HCT116 (cell line): ENCODE measurements around the gene OR6C2. TPM values are rescaled to one million over a fixed set of nuclear protein-coding genes. Genes with fewer than 3 reads are reported as not detected.

ENCODE experiments used
- ATAC-seq: fragments of 200-7000 bp; cut with Tn5 transposase; 2 replicates; pipeline ENCODE4 v1.9.1; 2020; ENCODE audit warnings: mild to moderate bottlenecking, moderate library complexity
- BruUV-seq: library from RNA; stranded (reverse); fragments of 400-500 nt; replicated peaks from 2 replicates; lab custom pipeline; 2021; lab: Mats Ljungman, UMichigan
- CTCF ChIA-PET: fragments of 300-600 bp; sonication (Branson Sonifier 250); formaldehyde crosslinking; loops from one replicate; lab custom pipeline; 2021; ENCODE audit warnings: antibody characterized with exemption; lab: Charles Lee
- POLR2A ChIA-PET: fragments of 300-600, 350-600 bp; sonication (Branson Sonifier 250); formaldehyde crosslinking; loops from one replicate; lab custom pipeline; 2021; ENCODE audit warnings: antibody characterized with exemption; lab: Charles Lee
- RAD21 ChIA-PET, 2 experiments: fragments of 300-600 bp; sonication (Branson Sonifier 250); formaldehyde crosslinking; loops; one replicate each; lab custom pipeline; 2023; ENCODE audit warnings: low total read pairs in 2 of 2; ENCODE audit not compliant: uncharacterized antibody in 2 of 2, unreplicated experiment in 2 of 2, low non-redundant PET in 1 of 2; lab: Charles Lee
- DNase-seq: peaks from one replicate; pipeline ENCODE4 v3.0.0-alpha.2; 2010; ENCODE audit warnings: low read depth, low spot score
- H2AFZ ChIP-seq: fragments of 200-600 bp; shearing (Covaris generic), sonication (generic); 2 replicates; pipeline ENCODE4 v1.6.1; 2017; ENCODE audit warnings: low read depth, mixed run types, mixed read lengths, antibody characterized with exemption, low read length; ENCODE audit not compliant: poor library complexity, severe bottlenecking
- H3K27ac ChIP-seq: 2 replicates; pipeline ENCODE4 v1.5.1; 2012; ENCODE audit warnings: low read depth, low read length
- H3K27me3 ChIP-seq: fragments of 200-600 bp; sonication (generic); 2 replicates; pipeline ENCODE4 v1.6.1; 2016; ENCODE audit warnings: mixed run types, low read length, mixed read lengths; ENCODE audit not compliant: insufficient read depth
- H3K36me3 ChIP-seq, 2 experiments: fragments of 200-500 bp in 1 of 2; fragments of 200-600 bp in 1 of 2; sonication (Bioruptor generic) in 1 of 2; sonication (generic) in 1 of 2; 2 replicates each; pipeline versions ENCODE4 v1.5.1 to v1.6.1; 2014 to 2016; ENCODE audit warnings: low read length in 2 of 2, inconsistent platforms in 1 of 2, mixed read lengths in 1 of 2, mixed run types in 1 of 2; ENCODE audit not compliant: insufficient read depth in 2 of 2, control insufficient read depth in 1 of 2
- H3K4me1 ChIP-seq, 2 experiments: fragments of 200-600 bp in 1 of 2; sonication (generic) in 1 of 2; 2 replicates each; pipeline versions ENCODE4 v1.5.1 to v1.6.1; 2012 to 2017; ENCODE audit warnings: low read length in 2 of 2, inconsistent platforms in 1 of 2, mild to moderate bottlenecking in 1 of 2, mixed read lengths in 1 of 2, mixed run types in 1 of 2, moderate library complexity in 1 of 2; ENCODE audit not compliant: insufficient read depth in 2 of 2, control insufficient read depth in 1 of 2
- H3K4me2 ChIP-seq: fragments of 200-600 bp; sonication (generic); 2 replicates; pipeline ENCODE4 v1.6.1; 2017; ENCODE audit warnings: mixed run types, low read length, mixed read lengths
- H3K4me3 ChIP-seq, 2 experiments: fragments of 200-600 bp in 1 of 2; sonication (generic) in 1 of 2; replicated peaks in 1 of 2; 2 replicates each; pipeline ENCODE4 v1.5.1; 2011 to 2016; ENCODE audit warnings: low read length in 2 of 2, control low read depth in 1 of 2, low read depth in 1 of 2, mild to moderate bottlenecking in 1 of 2, mixed read lengths in 1 of 2, mixed run types in 1 of 2
- H3K79me2 ChIP-seq: fragments of 200-600 bp; sonication (generic); 2 replicates; pipeline ENCODE4 v1.6.1; 2017; ENCODE audit warnings: mild to moderate bottlenecking, mixed run types, low read length, moderate library complexity, mixed read lengths; ENCODE audit not compliant: insufficient read depth
- H3K9ac ChIP-seq: fragments of 200-600 bp; sonication (generic); 2 replicates; pipeline ENCODE4 v1.6.1; 2016; ENCODE audit warnings: low read length, mixed read lengths
- H3K9me2 ChIP-seq: fragments of 200-600 bp; sonication (generic), shearing (Covaris generic); 2 replicates; pipeline ENCODE4 v1.6.1; 2017; ENCODE audit warnings: mixed run types, mild to moderate bottlenecking, moderate library complexity; ENCODE audit not compliant: insufficient read depth
- H3K9me3 ChIP-seq, 2 experiments: fragments of 200-500 bp in 1 of 2; fragments of 200-600 bp in 1 of 2; sonication (Bioruptor generic) in 1 of 2; sonication (generic) in 1 of 2; 2 replicates each; pipeline ENCODE4 v1.6.1; 2014 to 2017; ENCODE audit warnings: low read length in 2 of 2, mixed read lengths in 2 of 2, inconsistent platforms in 1 of 2, low read depth in 1 of 2, mild to moderate bottlenecking in 1 of 2, mixed run types in 1 of 2, moderate library complexity in 1 of 2; ENCODE audit not compliant: control insufficient read depth in 1 of 2, insufficient read depth in 1 of 2
- H4K20me1 ChIP-seq: fragments of 200-600 bp; sonication (generic), shearing (Covaris generic); 2 replicates; pipeline ENCODE4 v1.6.1; 2017; ENCODE audit warnings: mixed run types, mild to moderate bottlenecking, moderate library complexity; ENCODE audit not compliant: insufficient read depth
- CBX3 ChIP-seq: IDR thresholded peaks from 2 replicates; pipeline ENCODE4 v1.6.1; 2012; ENCODE audit warnings: low read depth
- EGR1 ChIP-seq: IDR thresholded peaks from 2 replicates; pipeline ENCODE4 v1.6.1; 2012; ENCODE audit warnings: low read depth
- SP1 ChIP-seq: IDR thresholded peaks from 2 replicates; pipeline ENCODE4 v1.6.1; 2012; ENCODE audit warnings: low read depth
- SRF ChIP-seq: IDR thresholded peaks from 2 replicates; pipeline ENCODE4 v1.6.1; 2012; ENCODE audit warnings: low read depth
- TCF7L2 ChIP-seq: IDR thresholded peaks from 2 replicates; pipeline ENCODE4 v1.7.0; 2011; ENCODE audit warnings: borderline replicate concordance, inconsistent platforms; ENCODE audit not compliant: insufficient read depth, insufficient read length; ENCODE audit errors: extremely low read depth
- ZBTB33 ChIP-seq: IDR thresholded peaks from 2 replicates; pipeline ENCODE4 v1.6.1; 2011; ENCODE audit warnings: mild to moderate bottlenecking, low read length, moderate library complexity; ENCODE audit not compliant: insufficient replicate concordance; ENCODE audit errors: extremely low read depth
- intact Hi-C: fragments of 100-400 bp; cut with micrococcal nuclease; formaldehyde crosslinking; loops from 2 replicates; pipeline ENCODE4 v1.10.0; 2022
- total RNA-seq: library from RNA; stranded (reverse); gene quantifications from one replicate; pipeline ENCODE4 v1.2.1, GENCODE V29; 2021; ENCODE audit not compliant: unreplicated experiment

OR6C2 gene
- total RNA-seq, 1 experiment from 2014 or later: not detected

GRCh38 chr12:55499810-55500252 lies 56.0 kb downstream of the OR6C2 start:
- H3K9ac ChIP-seq: no peak overlapping the region
- no peaks in the 10 kb centered on the region for H3K36me3 ChIP-seq
- intact Hi-C loops: no loop called here
- no peak overlapping the region for H2AFZ ChIP-seq
- no peaks in the 10 kb centered on the region for H4K20me1 ChIP-seq
- no peak overlapping the region for H3K27ac ChIP-seq
- no peaks in the 10 kb centered on the region for H3K4me1 ChIP-seq
- POLR2A ChIA-PET: no interaction called here
- CTCF ChIA-PET: no interaction called here
- no TSS peak for BruUV-seq
- DNase-seq (no peak), ATAC-seq (no peak)
- H3K4me2 ChIP-seq: no peak overlapping the region
- no peak for TF ChIP-seq CBX3
- TF ChIP-seq SRF: no peak
- no peak for TF ChIP-seq TCF7L2
- no peak for TF ChIP-seq SP1
- peaks cover 21% of the 10 kb centered on the region for H3K27me3 ChIP-seq
- no peak overlapping the region for H3K4me3 ChIP-seq
- no peaks in the 10 kb centered on the region for H3K79me2 ChIP-seq
- no peaks in the 10 kb centered on the region for H3K9me2 ChIP-seq
- no peaks in the 10 kb centered on the region for H3K9me3 ChIP-seq
- RAD21 ChIA-PET: interaction anchor here in 1 of 2 experiments (0.6 kb wide), 1 partner anchor 71 kb away, joined by 3 read pairs; no protein-coding TSS in a partner anchor

- no peak overlapping the region for H3K27ac ChIP-seq
- DNase-seq: no peak
- no peak overlapping the region for H3K9ac ChIP-seq
- H3K4me2 ChIP-seq: no peak overlapping the region
- H3K4me1 ChIP-seq: no peaks in the 10 kb centered on the region
- no peak overlapping the region for H3K4me3 ChIP-seq
- no peaks in the 10 kb centered on the region for H4K20me1 ChIP-seq
- intact Hi-C loops: no loop called here
- CTCF ChIA-PET: no interaction called here
- RAD21 ChIA-PET: no interaction called here
- no peaks in the 10 kb centered on the region for H3K36me3 ChIP-seq
- peaks cover 17% of the 10 kb centered on the region for H3K27me3 ChIP-seq
- no peak overlapping the region for H2AFZ ChIP-seq
- POLR2A ChIA-PET: no interaction called here
- BruUV-seq: no TSS peak
- H3K9me3 ChIP-seq: no peaks in the 10 kb centered on the region
- TF ChIP-seq ZBTB33: no peak
- TF ChIP-seq EGR1: no peak
- no peak for TF ChIP-seq CBX3
- no peaks in the 10 kb centered on the region for H3K9me2 ChIP-seq
- no peaks in the 10 kb centered on the region for H3K79me2 ChIP-seq
- no peak for ATAC-seq
Observed at GRCh38 chr12:55501601-55502000, 57.7 kb downstream of the OR6C2 start.

Other genes with a start within 250 kb of the OR6C2 start
- gene OR10A7, start 223.1 kb upstream of the OR6C2 start, total RNA-seq: not detected
- not detected for gene OR6C74, start 199.5 kb upstream of the OR6C2 start, total RNA-seq
- gene OR6C6, start 147.5 kb upstream of the OR6C2 start, total RNA-seq: not detected
- not detected for gene OR6C1, start 129.7 kb upstream of the OR6C2 start, total RNA-seq
- gene OR6C3, start 113.3 kb upstream of the OR6C2 start, total RNA-seq: not detected
- not detected for gene OR6C75, start 81.1 kb upstream of the OR6C2 start, total RNA-seq
- gene OR6C65, start 43.5 kb upstream of the OR6C2 start, total RNA-seq: not detected
- gene OR6C76, start 17.8 kb upstream of the OR6C2 start, total RNA-seq: not detected
- not detected for gene OR6C70, start 26.1 kb downstream of the OR6C2 start, total RNA-seq
- not detected for gene OR6C68, start 48.3 kb downstream of the OR6C2 start, total RNA-seq
- gene OR6C4, start 105.5 kb downstream of the OR6C2 start, total RNA-seq: not detected
- not detected for gene OR2AP1, start 128.4 kb downstream of the OR6C2 start, total RNA-seq
- not detected for gene OR10P1, start 192.8 kb downstream of the OR6C2 start, total RNA-seq